Eye (tissue), 1 donor: ENCODE measurements around the gene CHTF8.

Experiments used
- DNase-seq: peaks from one replicate; pipeline ENCODE4 v3.0.0-alpha.2; 2015

CHTF8 gene

DNA sequence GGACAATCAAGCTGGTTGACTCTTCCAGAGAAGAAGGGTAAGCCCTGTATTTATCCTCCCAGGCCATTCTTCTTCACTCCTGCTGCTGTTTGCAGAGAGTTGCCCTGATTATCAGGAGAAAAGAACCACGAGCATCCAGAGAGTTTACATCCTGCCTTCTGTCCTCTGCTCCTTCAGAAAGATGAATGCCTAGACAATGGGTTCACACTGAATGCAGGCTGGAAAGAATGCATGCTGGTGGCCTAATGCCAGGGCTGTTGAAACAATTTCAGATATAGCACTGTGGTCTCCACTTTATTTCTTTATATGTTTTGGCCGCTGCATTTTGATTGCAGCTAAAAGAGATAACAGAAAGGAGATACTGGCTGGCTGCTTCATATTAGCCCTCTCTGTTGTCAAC lies 48.1 kb downstream of the CHTF8 start:
- DNase-seq, result no peak

DNA sequence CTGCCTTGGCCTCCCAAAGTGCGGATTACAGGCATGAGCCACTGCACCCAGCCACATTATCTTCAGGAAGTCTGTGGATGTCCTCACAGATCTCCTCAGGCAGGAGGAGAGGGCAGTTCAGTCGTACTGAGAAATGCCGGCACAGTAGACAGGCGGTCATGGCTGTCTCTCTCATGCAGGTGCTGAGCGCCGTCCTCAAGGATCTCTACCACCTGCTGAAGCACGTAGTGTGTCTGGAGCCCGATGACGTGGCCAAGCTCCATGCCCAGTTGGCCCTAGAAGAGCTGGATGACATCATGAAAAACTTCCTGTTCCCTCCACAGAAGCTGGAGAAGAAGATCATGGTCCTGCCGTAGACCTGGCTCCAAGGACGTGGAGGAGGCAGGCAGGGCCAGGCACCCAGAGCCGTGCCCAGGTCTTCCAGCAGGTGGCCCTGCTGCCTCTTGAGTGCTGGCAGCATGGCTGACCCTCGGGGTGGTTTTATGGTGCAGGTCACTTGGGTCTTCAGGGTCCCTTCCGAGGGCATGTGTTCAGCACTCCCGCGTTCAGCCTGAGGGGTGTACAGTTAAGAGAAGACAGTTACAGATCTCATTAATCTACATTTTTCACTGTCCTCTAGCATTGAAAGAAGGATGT lies 49.0 kb downstream of the CHTF8 start:
- DNase-seq, result no peak

DNA sequence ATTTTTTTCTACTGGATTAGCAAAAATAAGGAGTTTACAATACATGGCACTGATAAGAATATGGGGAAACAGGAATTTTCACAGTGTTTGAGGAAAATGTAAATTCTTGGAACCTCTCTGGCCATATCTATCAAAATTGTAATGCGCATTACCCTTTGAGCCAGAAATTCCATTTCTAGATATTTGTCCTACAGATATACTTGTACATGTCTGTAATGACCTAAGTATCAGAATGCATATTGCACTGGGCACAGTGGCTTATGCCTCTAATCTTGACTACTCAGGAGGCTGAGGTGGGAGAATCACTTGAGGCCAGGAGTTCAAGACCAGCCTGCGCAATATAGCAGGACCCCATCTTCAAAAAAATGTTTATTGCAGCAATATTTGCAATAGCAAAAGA lies 52.7 kb downstream of the CHTF8 start:
- no peak for DNase-seq

DNA sequence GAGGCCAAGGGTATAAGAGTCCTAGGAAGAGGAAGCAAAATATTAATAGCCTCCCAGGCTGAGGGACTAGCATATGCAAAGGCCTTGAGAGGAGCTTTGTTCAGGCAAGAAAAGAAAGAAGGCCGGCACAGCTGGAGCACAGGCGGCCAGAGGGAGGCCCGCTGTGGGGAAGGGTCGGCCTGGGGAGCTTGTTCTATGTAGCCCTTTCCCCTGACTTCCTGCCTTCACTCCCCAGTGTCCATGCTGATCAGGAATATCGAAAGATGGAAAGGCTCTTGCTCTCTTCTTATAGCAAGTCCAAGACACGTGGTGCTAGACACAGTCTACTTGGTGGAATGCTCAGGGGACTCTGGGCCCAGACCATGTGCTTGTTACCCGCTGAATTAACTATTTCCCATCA lies 54.3 kb downstream of the CHTF8 start:
- DNase-seq, result no peak

DNA sequence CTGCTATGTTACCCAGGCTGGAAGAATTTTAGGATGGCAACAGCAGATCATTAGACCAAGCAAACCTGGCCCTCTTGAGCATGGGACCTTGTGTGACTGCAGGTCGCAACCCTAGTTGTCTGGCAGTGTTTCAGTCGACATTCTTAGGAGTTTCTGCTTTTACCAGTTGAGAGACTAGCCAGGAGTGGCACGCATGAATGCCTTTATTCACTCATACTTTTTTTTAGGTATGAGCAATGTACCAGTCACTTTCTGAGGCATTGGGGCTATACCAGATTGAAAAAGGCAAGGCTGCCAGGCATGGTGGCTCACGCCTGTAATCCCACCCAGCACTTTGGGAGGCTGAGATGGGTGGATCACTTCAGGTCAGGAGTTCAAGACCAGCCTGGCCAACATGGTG lies 55.1 kb downstream of the CHTF8 start:
- no peak for DNase-seq

DNA sequence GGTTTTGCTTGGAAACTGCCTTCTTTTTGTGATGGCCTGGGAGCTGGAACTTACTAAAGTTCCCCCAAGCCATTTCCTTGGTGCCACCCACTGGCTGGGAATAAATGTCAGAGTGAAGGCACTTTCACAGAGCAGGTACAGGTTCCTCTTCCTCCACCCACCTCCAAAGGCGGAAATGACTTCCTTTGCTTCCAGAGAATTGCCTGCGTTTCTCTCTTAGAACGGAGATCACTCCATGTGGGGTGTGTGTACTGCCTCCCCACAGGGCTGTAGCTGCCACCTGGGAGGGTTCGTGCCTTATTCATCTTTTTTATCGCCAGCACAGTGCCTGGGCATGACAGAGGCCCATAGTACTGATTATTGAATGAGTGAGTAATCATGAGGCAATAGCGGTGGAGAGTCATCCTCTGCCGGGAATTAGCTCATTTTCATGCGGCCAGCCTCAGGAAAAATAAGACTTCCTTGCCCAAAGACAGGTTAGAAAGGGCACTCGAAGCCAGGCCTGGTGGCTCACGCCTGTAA lies 59.1 kb downstream of the CHTF8 start:
- DNase-seq, result no peak

DNA sequence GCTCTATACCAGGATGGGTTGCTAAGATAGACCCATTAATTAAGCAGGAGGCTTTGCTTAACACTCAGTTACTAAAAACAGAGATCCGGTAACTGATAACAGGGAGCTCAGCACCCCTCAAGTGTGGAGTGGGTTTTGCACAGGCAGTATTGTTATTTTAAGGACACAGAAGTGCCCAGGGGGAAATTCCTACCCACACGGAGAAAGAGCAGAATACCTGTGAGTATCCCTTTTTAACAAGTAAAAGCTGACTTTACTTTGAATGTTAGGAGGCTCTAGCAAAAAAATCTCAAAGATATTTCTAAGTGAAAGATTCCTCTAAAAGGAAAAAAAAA lies 59.8 kb downstream of the CHTF8 start:
- no peak for DNase-seq

DNA sequence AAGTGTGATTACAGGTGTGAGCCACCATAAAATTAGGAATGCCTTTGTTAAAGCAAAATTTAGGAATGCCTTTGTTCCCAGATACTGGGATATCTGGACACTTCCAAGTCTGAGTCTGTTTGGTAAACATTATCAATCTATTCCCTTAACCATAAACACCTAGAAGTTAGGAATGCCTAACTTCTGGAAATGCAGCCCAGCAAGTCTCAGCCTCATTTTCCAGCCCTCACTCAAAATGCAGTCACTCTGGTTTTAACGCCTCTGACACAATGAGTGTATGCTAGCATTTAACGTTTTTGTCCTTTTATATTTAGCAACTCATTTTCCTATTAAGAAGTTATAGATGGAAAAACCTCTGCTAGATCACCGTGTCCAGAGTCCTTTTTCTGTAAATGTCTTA lies 61.4 kb downstream of the CHTF8 start:
- no peak for DNase-seq

DNA sequence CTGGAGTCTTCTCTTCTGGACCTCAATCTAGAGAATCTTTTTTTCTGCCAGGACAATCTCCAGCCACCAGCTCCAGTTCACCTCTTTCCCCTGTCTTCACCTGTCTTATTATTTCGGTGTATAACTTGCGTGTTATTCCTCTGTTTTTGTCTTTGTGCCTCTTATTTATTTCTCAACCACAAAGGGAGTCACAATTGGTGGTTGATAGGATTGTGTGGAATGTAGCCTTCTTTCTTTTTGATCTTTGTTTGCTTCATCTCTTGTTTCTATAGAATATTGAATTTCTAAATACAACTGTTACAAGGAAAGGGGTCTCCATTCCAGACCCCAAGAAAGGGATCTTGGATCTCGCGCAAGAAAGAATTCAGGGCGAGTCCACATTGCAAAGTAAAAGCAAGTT lies 62.9 kb downstream of the CHTF8 start:
- DNase-seq, result no peak
